Osteocyte (in vitro differentiated cells): Measurements from ENCODE around the gene MAP4K3. TPM values are rescaled to one million over a fixed set of nuclear protein-coding genes. Genes with fewer than 3 reads are reported as not detected.

Experiments
- DNase-seq: peaks from one replicate; pipeline ENCODE4 v3.0.0; 2021; ENCODE audit warnings: mixed read lengths; ENCODE audit not compliant: unreplicated experiment; ENCODE audit errors: extremely low spot score
- H3K27ac Mint-ChIP-seq: one replicate; pipeline ENCODE4 v1.8.0; 2021; ENCODE audit warnings: mild to moderate bottlenecking, mixed read lengths; ENCODE audit not compliant: unreplicated experiment
- H3K27me3 Mint-ChIP-seq: one replicate; pipeline ENCODE4 v1.8.0; 2021; ENCODE audit warnings: mixed read lengths; ENCODE audit not compliant: unreplicated experiment
- H3K36me3 Mint-ChIP-seq: one replicate; pipeline ENCODE4 v1.8.0; 2021; ENCODE audit warnings: mixed read lengths; ENCODE audit not compliant: unreplicated experiment
- H3K4me1 Mint-ChIP-seq: one replicate; pipeline ENCODE4 v1.8.0; 2021; ENCODE audit warnings: mixed read lengths; ENCODE audit not compliant: unreplicated experiment
- H3K4me3 Mint-ChIP-seq: one replicate; pipeline ENCODE4 v1.8.0; 2021; ENCODE audit warnings: mild to moderate bottlenecking, moderate library complexity, mixed read lengths; ENCODE audit not compliant: unreplicated experiment
- H3K9me3 Mint-ChIP-seq: one replicate; pipeline ENCODE4 v1.8.0; 2021; ENCODE audit warnings: mixed read lengths; ENCODE audit not compliant: unreplicated experiment
- CTCF ChIP-seq: fragments of 200-600 bp; sonication (generic); IDR thresholded peaks from 2 replicates; pipeline ENCODE4 v1.5.0; 2021; ENCODE audit warnings: antibody characterized with exemption, mild to moderate bottlenecking, moderate library complexity
- total RNA-seq: library from RNA; stranded (reverse); gene quantifications from 2 replicates; pipeline ENCODE4 v1.2.1, GENCODE V29; 2021

Gene MAP4K3
- total RNA-seq, 1 donor from 2014 or later: 35.0 TPM

DNA sequence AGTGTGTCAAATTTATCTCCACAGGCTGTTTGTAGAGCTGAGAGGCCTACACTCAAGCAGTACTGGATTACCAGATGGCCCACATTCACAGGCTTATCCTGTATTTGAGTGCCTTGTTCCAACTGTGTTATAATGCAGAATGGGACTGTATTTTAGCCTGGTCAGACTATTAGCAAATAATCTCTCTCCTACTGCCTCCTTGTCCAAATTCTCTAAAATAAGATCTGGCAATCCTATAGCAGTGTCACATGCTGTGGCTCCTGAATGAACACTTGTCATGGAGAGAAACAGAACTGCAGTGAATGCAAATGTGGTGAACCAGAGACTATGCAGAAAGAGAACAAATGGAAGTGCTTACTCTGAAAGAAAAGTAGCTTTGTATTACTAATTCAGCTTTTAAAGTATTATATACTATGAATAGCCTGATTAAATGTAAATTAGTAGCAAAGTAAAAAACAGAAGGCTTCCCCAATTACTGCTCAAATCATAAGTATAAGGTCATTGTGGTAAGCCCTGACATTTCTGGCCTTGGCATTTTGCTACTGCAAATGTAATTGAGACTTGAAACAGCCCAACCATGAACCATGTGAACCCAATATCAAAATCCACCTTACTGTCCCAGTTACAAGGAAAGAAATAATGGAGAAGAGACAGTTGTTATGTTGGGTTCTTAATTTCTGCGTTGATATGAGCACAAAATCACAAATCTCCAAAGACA, 80.0 kb downstream of the MAP4K3 start:
- TF ChIP-seq CTCF: no peak
- H3K27ac Mint-ChIP-seq: no peak overlapping the region
- no peaks in the 10 kb centered on the region for H3K4me1 Mint-ChIP-seq
- peaks cover 12% of the 10 kb centered on the region for H3K9me3 Mint-ChIP-seq
- no peak for DNase-seq
- no peaks in the 10 kb centered on the region for H3K27me3 Mint-ChIP-seq
- H3K36me3 Mint-ChIP-seq: peaks cover 21% of the 10 kb centered on the region
- no peak overlapping the region for H3K4me3 Mint-ChIP-seq

- Mint-ChIP-seq H3K9me3 (peaks cover 3% of the 10 kb centered on the region), H3K4me1 (no peaks in the 10 kb centered on the region), H3K36me3 (peaks cover 6% of the 10 kb centered on the region), H3K27me3 (no peaks in the 10 kb centered on the region), H3K4me3 (no peak overlapping the region), H3K27ac (no peak overlapping the region)
- DNase-seq: no peak
- no peak for TF ChIP-seq CTCF
These were observed 86.4 kb downstream of the MAP4K3 start for GRCh38 chr2:39350658-39351057.

- DNase-seq: no peak
- TF ChIP-seq CTCF: no peak
- Mint-ChIP-seq H3K27me3 (no peaks in the 10 kb centered on the region), H3K4me3 (no peak overlapping the region), H3K4me1 (no peaks in the 10 kb centered on the region), H3K27ac (no peak overlapping the region), H3K9me3 (no peaks in the 10 kb centered on the region), H3K36me3 (peaks cover 22% of the 10 kb centered on the region)
These were observed 98.6 kb downstream of the MAP4K3 start for GRCh38 chr2:39338502-39338901.

GRCh38 chr2:39335930-39336329, 101.2 kb downstream of the MAP4K3 start:
- no peak for DNase-seq
- no peaks in the 10 kb centered on the region for H3K9me3 Mint-ChIP-seq
- no peak overlapping the region for H3K4me3 Mint-ChIP-seq
- H3K4me1 Mint-ChIP-seq: no peaks in the 10 kb centered on the region
- no peak overlapping the region for H3K27ac Mint-ChIP-seq
- H3K27me3 Mint-ChIP-seq: no peaks in the 10 kb centered on the region
- H3K36me3 Mint-ChIP-seq: peaks cover 21% of the 10 kb centered on the region
- TF ChIP-seq CTCF: no peak

DNA sequence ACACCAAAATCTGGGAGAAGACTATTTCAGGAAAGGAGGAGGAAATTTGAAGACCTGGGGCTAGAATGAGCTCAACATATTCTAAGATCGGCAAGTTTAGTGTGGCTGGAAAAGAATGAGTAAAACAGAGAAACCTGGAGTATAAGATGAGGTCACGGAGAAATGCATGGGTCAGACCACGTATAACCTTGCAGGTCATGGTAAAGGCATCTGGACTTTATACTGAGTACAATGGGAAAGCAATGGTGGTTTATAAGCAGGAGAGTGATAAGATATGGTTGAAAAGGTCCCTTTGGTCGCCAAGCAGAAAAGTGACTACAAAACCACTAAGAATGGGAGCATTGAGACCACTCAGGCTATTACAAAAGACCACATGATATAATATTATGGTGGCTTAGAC, 102.1 kb downstream of the MAP4K3 start:
- H3K4me1 Mint-ChIP-seq: no peaks in the 10 kb centered on the region
- H3K4me3 Mint-ChIP-seq: no peak overlapping the region
- TF ChIP-seq CTCF: no peak
- H3K36me3 Mint-ChIP-seq: peaks cover 23% of the 10 kb centered on the region
- no peak overlapping the region for H3K27ac Mint-ChIP-seq
- H3K9me3 Mint-ChIP-seq: no peaks in the 10 kb centered on the region
- H3K27me3 Mint-ChIP-seq: no peaks in the 10 kb centered on the region
- DNase-seq: no peak
